Measurements from ENCODE around the gene NHSL2.

GRCh38 chrX:72130762-72131250, 220.2 kb downstream of the NHSL2 start:
- TF ChIP-seq CTCF (IDR thresholded peaks at IDR 0.05; ENCODE audit: insufficient read depth, low read depth, low read length) (no peak), EZH2 (IDR thresholded peaks at IDR 0.05; ENCODE audit: insufficient read depth, low read length) (no peak)
